ENCODE results near the gene CPNE5. TPM values are rescaled to one million over a fixed set of nuclear protein-coding genes. Genes with fewer than 3 reads are reported as not detected.

Gene CPNE5
- total and polyA plus RNA-seq, 7 experiments from 2014 or later: 0.09 to 5.1 (median 1.3) TPM; not detected in 1

GRCh38 chr6:36797653-36798052 is 41.6 kb downstream of the CPNE5 start:
- Mint-ChIP-seq H3K36me3 (no peaks in the 10 kb centered on the region), H3K4me1 (peaks cover 0 to 4% (median 0%) of the 10 kb centered on the region in 7 donors), H3K27ac (no peak overlapping the region), H3K9me3 (peaks cover 0 to 2% (median 0%) of the 10 kb centered on the region in 11 donors), H3K4me3 (no peak overlapping the region), H3K27me3 (peaks cover 0 to 12% (median 0%) of the 10 kb centered on the region in 5 donors)
- intact Hi-C loops (cut with micrococcal nuclease): no loop called here
- POLR2A ChIA-PET: no interaction called here
- no peak overlapping the region for H3K27ac ChIP-seq (ENCODE audit: low read depth, low read length)
- DNase-seq (no peak), ATAC-seq (no peak)
- H3K36me3 ChIP-seq (ENCODE audit: control insufficient read depth in 2 of 3, insufficient read depth in 3 of 3, low read length in 3 of 3): no peaks in the 10 kb centered on the region
- no peaks in the 10 kb centered on the region for H3K4me1 ChIP-seq (ENCODE audit: control insufficient read depth in 2 of 2, insufficient read depth in 2 of 2, low read length in 2 of 2)
- no peak overlapping the region for H3K4me3 ChIP-seq (ENCODE audit: low read length)
- H3K9me3 ChIP-seq (ENCODE audit: control insufficient read depth in 2 of 3, low read length in 3 of 3): no peaks in the 10 kb centered on the region
- CTCF ChIA-PET: no interaction called here
- peaks cover 0 to 3% of the 10 kb centered on the region in 2 donors for H3K27me3 ChIP-seq (ENCODE audit: control insufficient read depth in 2 of 2, insufficient read depth in 2 of 2, low read length in 2 of 2)

- H3K4me3 Mint-ChIP-seq: no peak overlapping the region
- CTCF ChIA-PET: interaction anchor here (0.9 kb wide), 1 partner anchor 9 kb away, joined by 3 read pairs; no protein-coding TSS in a partner anchor
- ATAC-seq: no peak
These were observed 42.2 kb downstream of the CPNE5 start for GRCh38 chr6:36797055-36797454.

GRCh38 chr6:36794713-36795065 is 44.6 kb downstream of the CPNE5 start:
- Mint-ChIP-seq H3K4me3 (no peak overlapping the region), H3K27me3 (peaks cover 0 to 17% (median 0%) of the 10 kb centered on the region in 5 donors), H3K27ac (no peak overlapping the region), H3K4me1 (peaks cover 0 to 4% (median 0%) of the 10 kb centered on the region in 7 donors), H3K9me3 (no peaks in the 10 kb centered on the region), H3K36me3 (no peaks in the 10 kb centered on the region)
- DNase-seq: no peak
- H3K4me1 ChIP-seq (ENCODE audit: control insufficient read depth in 2 of 2, insufficient read depth in 2 of 2, low read length in 2 of 2): no peaks in the 10 kb centered on the region
- no peaks in the 10 kb centered on the region for H3K9me3 ChIP-seq (ENCODE audit: control insufficient read depth in 2 of 3, low read length in 3 of 3)
- peaks cover 0 to 3% of the 10 kb centered on the region in 2 donors for H3K27me3 ChIP-seq (ENCODE audit: control insufficient read depth in 2 of 2, insufficient read depth in 2 of 2, low read length in 2 of 2)
- no peak for ATAC-seq
- ChIA-PET CTCF (no interaction called here), POLR2A (interaction anchor here (0.7 kb wide), 1 partner anchor 138 kb away, joined by 4 read pairs; no protein-coding TSS in a partner anchor)
- no peaks in the 10 kb centered on the region for H3K36me3 ChIP-seq (ENCODE audit: control insufficient read depth in 2 of 3, insufficient read depth in 3 of 3, low read length in 3 of 3)
- H3K27ac ChIP-seq (ENCODE audit: low read depth, low read length): no peak overlapping the region
- H3K4me3 ChIP-seq (ENCODE audit: low read length): no peak overlapping the region
- intact Hi-C loops (cut with micrococcal nuclease): no loop called here

More at GRCh38 chr6:36797055-36797454, 42.2 kb downstream of the CPNE5 start:
- Histone ChIP-seq H3K4me3 (ENCODE audit: low read length) (no peak overlapping the region), H3K27ac (ENCODE audit: low read depth, low read length) (no peak overlapping the region), H3K36me3 (ENCODE audit: control insufficient read depth in 2 of 3, insufficient read depth in 3 of 3, low read length in 3 of 3) (no peaks in the 10 kb centered on the region), H3K27me3 (ENCODE audit: control insufficient read depth in 2 of 2, insufficient read depth in 2 of 2, low read length in 2 of 2) (peaks cover 0 to 3% of the 10 kb centered on the region in 2 donors), H3K4me1 (ENCODE audit: control insufficient read depth in 2 of 2, insufficient read depth in 2 of 2, low read length in 2 of 2) (no peaks in the 10 kb centered on the region), H3K9me3 (ENCODE audit: control insufficient read depth in 2 of 3, low read length in 3 of 3) (no peaks in the 10 kb centered on the region)
- Mint-ChIP-seq H3K27me3 (peaks cover 0 to 12% (median 0%) of the 10 kb centered on the region in 5 donors), H3K36me3 (no peaks in the 10 kb centered on the region), H3K4me1 (peaks cover 0 to 4% (median 0%) of the 10 kb centered on the region in 7 donors), H3K27ac (no peak overlapping the region), H3K9me3 (peaks cover 0 to 2% (median 0%) of the 10 kb centered on the region in 11 donors)
- intact Hi-C loops (cut with micrococcal nuclease): no loop called here
- no peak for DNase-seq
- POLR2A ChIA-PET: interaction anchor here (0.8 kb wide), 1 partner anchor 11 kb away, joined by 3 read pairs; no protein-coding TSS in a partner anchor

- Histone ChIP-seq H3K4me1 (ENCODE audit: control insufficient read depth in 2 of 2, insufficient read depth in 2 of 2, low read length in 2 of 2) (peaks cover under 1 to 2% of the 10 kb centered on the region in 2 donors), H3K36me3 (ENCODE audit: control insufficient read depth in 2 of 3, insufficient read depth in 3 of 3, low read length in 3 of 3) (no peaks in the 10 kb centered on the region), H3K27me3 (ENCODE audit: control insufficient read depth in 2 of 2, insufficient read depth in 2 of 2, low read length in 2 of 2) (peaks cover 0 to 3% of the 10 kb centered on the region in 2 donors), H3K4me3 (ENCODE audit: low read length) (no peak overlapping the region), H3K9me3 (ENCODE audit: control insufficient read depth in 2 of 3, low read length in 3 of 3) (no peaks in the 10 kb centered on the region), H3K27ac (ENCODE audit: low read depth, low read length) (no peak overlapping the region)
- H3K4me3 Mint-ChIP-seq: no peak overlapping the region
- H3K9me3 Mint-ChIP-seq: no peaks in the 10 kb centered on the region
- POLR2A ChIA-PET: no interaction called here
- CTCF ChIA-PET: no interaction called here
- ATAC-seq (no peak), DNase-seq (no peak)
- peaks cover 0 to 19% (median 0%) of the 10 kb centered on the region in 5 donors for H3K27me3 Mint-ChIP-seq
- H3K36me3 Mint-ChIP-seq: no peaks in the 10 kb centered on the region
- intact Hi-C loops (cut with micrococcal nuclease): no loop called here
- no peak overlapping the region for H3K27ac Mint-ChIP-seq
- peaks cover 0 to 4% (median under 1%) of the 10 kb centered on the region in 7 donors for H3K4me1 Mint-ChIP-seq
These were observed 45.1 kb downstream of the CPNE5 start for GRCh38 chr6:36793913-36794712.

DNA sequence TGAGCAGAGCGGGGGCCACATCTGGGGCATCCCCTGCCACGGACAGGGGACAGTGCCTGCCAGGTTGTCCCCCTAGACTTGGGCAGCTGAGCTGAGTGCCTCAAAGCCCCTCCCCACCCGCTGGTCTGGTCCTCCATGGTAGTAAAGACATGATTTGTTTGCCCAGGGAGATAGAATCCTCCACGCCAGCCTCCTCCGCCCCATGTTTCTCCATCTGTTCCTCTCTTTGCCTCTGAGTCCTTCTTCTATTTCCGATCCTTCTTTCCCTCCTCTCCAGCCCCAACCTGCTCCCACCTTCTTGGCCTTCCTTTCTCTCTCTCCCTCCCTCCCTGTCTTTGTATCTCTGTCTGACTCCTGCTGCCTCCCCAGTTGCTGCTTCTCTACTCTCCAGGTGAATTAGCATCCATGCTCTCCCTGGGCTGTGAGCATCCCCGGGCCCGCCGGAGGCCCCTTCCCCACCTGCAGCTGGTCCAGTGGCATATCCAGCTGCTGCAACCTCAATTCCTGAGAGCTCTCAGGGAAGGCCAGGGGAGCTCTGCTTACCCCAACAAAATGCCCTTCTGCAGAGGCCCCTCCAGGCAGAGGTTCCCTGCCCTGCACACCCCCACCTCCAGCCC is 45.8 kb downstream of the CPNE5 start:
- no peaks in the 10 kb centered on the region for H3K9me3 Mint-ChIP-seq
- ChIA-PET CTCF (no interaction called here), POLR2A (no interaction called here)
- Histone ChIP-seq H3K9me3 (ENCODE audit: control insufficient read depth in 2 of 3, low read length in 3 of 3) (no peaks in the 10 kb centered on the region), H3K4me1 (ENCODE audit: control insufficient read depth in 2 of 2, insufficient read depth in 2 of 2, low read length in 2 of 2) (peaks cover 5 to 7% of the 10 kb centered on the region in 2 donors), H3K4me3 (ENCODE audit: low read length) (no peak overlapping the region), H3K27ac (ENCODE audit: low read depth, low read length) (no peak overlapping the region), H3K27me3 (ENCODE audit: control insufficient read depth in 2 of 2, insufficient read depth in 2 of 2, low read length in 2 of 2) (peaks cover 0 to 7% of the 10 kb centered on the region in 2 donors), H3K36me3 (ENCODE audit: control insufficient read depth in 2 of 3, insufficient read depth in 3 of 3, low read length in 3 of 3) (no peaks in the 10 kb centered on the region)
- peaks cover 5 to 11% (median 6%) of the 10 kb centered on the region in 7 donors for H3K4me1 Mint-ChIP-seq
- H3K36me3 Mint-ChIP-seq: no peaks in the 10 kb centered on the region
- no peak for ATAC-seq
- intact Hi-C loops (cut with micrococcal nuclease): no loop called here
- H3K27me3 Mint-ChIP-seq: peaks cover 0 to 20% (median 0%) of the 10 kb centered on the region in 5 donors
- no peak for DNase-seq
- H3K4me3 Mint-ChIP-seq: no peak overlapping the region
- no peak overlapping the region for H3K27ac Mint-ChIP-seq

- H3K36me3 ChIP-seq (ENCODE audit: control insufficient read depth in 2 of 3, insufficient read depth in 3 of 3, low read length in 3 of 3): no peaks in the 10 kb centered on the region
- ATAC-seq (no peak), DNase-seq (no peak)
- peaks cover 0 to 7% of the 10 kb centered on the region in 2 donors for H3K27me3 ChIP-seq (ENCODE audit: control insufficient read depth in 2 of 2, insufficient read depth in 2 of 2, low read length in 2 of 2)
- H3K4me3 ChIP-seq (ENCODE audit: low read length): no peak overlapping the region
- Mint-ChIP-seq H3K4me1 (peaks cover 5 to 13% (median 6%) of the 10 kb centered on the region in 7 donors), H3K36me3 (no peaks in the 10 kb centered on the region), H3K27ac (no peak overlapping the region), H3K27me3 (peaks cover 0 to 27% (median 0%) of the 10 kb centered on the region in 5 donors), H3K9me3 (peaks cover 0 to 1% (median 0%) of the 10 kb centered on the region in 11 donors), H3K4me3 (no peak overlapping the region)
- intact Hi-C loops (cut with micrococcal nuclease): no loop called here
- H3K4me1 ChIP-seq (ENCODE audit: control insufficient read depth in 2 of 2, insufficient read depth in 2 of 2, low read length in 2 of 2): peaks cover 5 to 8% of the 10 kb centered on the region in 2 donors
- H3K9me3 ChIP-seq (ENCODE audit: control insufficient read depth in 2 of 3, low read length in 3 of 3): no peaks in the 10 kb centered on the region
- no peak overlapping the region for H3K27ac ChIP-seq (ENCODE audit: low read depth, low read length)
- ChIA-PET CTCF (interaction anchor here (1.1 kb wide), 1 partner anchor 26 kb away, joined by 3 read pairs; no protein-coding TSS in a partner anchor), POLR2A (no interaction called here)
These were observed 47.6 kb downstream of the CPNE5 start for GRCh38 chr6:36791521-36792135.

Measured in naive thymus-derived CD4-positive, alpha-beta T cell (primary cell).